HG03196 (cell line): ENCODE results near the gene ZC3HAV1.
"Not testable (repeated sequence)": the region's sequence is repeated elsewhere in the genome, so short reads cannot be mapped to it uniquely, and the experiment has no call there.

ENCODE experiments used
- ATAC-seq: cut with Tn5 transposase; IDR thresholded peaks from one replicate; pipeline ENCODE4 v1.9.1; 2021; ENCODE audit not compliant: unreplicated experiment

ZC3HAV1 gene

DNA sequence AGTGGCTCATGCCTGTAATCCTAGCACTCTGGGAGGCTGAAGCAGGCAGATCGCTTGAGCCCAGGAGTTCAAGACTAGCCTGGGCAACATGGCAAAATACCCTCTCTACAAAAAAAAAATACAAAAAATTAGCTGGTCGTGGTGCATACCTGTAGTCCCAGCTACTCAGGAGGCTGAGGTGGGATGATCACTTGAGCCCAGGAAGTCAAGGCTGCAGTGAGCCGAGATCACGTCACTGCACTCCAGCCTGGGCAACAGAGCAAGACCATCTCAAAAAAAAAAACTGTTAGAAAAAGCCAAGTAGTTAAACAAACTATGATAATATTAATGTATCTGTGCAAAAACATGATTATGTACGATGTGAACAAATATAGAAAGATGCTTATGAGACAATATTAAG is 83.7 kb downstream of the ZC3HAV1 start:
- not testable (repeated sequence) for ATAC-seq

DNA sequence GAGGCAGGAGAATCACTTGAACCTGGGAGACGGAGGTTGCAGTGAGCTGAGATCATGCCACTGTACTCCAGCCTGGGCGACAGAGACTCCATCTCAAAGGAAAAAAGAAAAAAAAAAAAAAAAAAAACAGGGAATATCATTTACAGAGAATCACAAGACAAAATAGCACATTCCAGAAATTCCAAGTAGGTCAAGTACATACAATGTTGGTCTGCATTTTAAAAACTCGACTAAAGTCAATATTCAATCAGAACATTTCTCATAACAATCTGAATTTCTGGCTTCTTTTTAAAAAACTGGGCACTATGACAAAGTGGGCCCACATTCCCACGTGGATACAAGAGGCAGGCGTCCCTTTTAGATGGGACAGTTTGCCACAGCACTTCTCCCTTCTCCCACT is 86.4 kb downstream of the ZC3HAV1 start:
- ATAC-seq = no peak

DNA sequence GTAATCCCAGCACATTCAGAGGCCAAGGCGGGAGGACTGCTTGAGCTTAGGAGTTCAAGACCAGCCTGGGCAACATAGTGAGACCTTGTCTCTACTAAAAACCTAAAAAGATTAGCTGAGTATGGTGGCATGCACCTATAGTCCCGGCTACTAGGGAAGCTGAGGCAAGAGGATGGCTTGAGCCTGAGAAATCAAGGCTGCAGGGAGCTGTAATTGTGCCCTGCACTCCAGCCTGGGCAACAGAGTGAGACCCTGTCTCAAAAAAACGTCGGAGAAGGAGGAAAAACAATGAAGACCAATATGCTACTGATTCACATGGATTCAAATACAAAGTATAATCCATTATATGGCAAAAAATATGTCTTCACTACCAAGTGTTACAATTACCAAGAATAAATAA is 87.2 kb downstream of the ZC3HAV1 start:
- ATAC-seq = no peak

DNA sequence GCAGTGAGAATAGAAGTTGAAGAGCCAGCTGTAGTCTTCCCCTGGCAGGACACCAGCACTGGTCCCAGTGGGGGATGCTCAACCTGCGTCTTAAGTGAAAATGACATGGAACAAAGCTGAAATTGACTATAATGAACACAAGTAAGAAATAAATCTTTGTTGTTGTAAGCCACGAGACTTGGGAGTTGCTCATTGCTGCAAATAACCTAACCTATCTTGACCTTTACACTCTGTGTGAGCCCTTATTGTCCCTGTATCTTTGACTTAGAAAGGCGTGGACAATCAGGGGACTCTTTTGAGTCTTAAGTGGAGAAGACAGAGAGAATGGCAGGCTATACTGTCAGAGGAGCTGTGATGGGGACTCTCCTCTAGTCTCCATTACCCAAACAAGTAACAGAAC is 90.6 kb downstream of the ZC3HAV1 start:
- no peak for ATAC-seq

DNA sequence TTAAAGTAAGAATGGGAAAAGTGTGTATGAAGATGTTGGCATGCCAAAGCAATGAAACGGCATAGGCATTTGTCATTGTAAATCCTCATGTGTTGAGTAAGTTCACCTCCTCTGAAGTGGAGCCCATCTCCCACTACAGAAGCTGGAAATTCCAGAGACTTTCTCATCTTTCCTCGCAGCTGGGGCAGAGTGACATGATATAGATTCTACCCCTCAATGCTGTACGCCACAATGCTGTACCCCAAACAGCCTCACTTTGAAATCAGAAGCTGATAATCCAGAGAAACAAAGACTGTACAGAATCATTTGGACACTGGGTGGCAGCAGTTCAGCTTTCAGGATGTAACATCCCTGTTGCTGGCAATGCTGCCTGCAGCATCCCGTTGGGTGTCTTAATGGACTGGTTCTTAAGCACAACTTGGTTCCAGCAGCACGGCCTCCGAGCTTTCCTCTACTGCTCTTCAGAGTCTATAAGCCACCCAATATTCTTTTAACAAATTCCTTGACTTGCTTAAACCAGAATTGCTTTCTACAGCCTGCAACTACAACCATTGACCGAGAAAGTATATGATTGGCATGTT is 92.5 kb downstream of the ZC3HAV1 start:
- ATAC-seq = no peak

DNA sequence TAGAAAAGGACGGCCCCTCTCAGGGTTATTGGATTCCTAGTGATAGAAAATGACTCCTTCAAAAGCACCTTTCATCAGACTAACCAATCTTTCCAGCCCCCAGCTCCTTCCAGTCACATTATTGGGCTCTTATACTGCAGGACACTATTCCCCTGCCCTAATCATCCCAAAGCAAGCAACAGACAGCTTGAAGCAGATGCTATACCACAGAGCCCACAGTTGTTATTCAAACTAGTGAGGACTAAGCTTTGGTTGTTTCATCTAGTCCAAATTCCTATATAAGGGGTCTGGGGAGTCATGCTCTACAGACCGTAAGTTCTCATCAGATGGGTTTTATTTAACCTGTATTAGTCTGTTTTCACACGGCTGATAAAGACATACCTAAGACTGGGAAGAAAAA is 98.1 kb downstream of the ZC3HAV1 start:
- ATAC-seq = no peak

DNA sequence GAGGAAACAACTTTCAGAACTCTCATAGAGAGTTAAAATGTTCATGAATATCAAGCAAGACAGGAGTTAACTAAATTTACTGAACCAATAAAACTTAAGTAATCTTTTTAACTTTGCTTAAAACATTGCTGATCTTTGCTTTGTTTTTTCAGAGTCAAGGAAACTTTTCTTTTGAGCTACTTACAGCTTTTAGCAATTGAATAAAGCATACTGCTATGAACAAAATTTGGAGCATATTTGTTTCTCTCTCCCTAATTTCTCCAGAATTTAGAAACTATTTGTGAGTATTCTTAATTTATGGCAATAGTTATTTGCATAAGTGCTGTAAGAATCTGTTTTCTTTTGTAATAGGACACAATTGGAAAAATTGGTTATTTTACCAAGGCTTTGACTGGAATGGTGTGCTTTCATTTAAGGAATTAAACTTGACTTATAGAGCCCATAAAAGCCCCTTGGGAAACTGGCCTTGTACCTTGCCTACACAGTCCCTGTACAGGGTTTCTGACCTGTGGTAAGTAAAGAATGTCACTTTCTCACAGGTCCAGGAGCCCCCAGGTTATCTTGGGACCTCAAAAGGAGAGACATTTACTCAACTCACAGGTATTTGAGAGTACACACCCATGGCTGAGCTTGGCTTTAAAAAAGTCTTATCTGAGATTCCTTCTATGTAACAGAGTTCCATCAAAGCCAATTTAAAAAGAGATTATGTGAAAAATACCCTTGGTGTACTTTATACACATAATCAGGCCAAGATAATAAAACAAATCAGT is 105.0 kb downstream of the ZC3HAV1 start:
- no peak for ATAC-seq

DNA sequence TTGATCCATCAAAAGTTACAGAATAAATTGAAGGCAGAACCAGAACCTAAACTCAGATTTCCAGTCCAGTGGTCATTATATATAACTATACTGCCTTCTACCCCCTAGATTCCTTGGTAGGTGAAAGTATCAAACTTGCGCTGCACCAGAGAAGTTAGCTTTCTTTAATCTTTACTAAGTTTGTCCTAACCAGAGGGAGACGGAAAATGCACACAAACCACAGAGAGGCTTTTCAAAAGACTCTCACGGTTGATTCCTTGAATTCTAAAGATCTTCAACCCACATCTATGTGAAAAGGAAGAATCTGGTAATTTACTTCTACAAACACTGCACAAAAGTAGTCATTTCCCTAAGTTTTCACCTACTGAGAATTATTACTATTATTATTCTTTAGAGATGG is 110.1 kb downstream of the ZC3HAV1 start:
- no peak for ATAC-seq
